H1 (cell line): ENCODE results near the gene GSKIP. TPM values are rescaled to one million over a fixed set of nuclear protein-coding genes. Genes with fewer than 3 reads are reported as not detected.

ENCODE experiments used
- CTCF ChIA-PET: fragments of 300-600 bp; sonication (Branson Sonifier 250); formaldehyde crosslinking; loops from one replicate; lab custom pipeline; 2021; ENCODE audit not compliant: partially characterized antibody; lab: Charles Lee
- POLR2A ChIA-PET: fragments of 300-600 bp; sonication (Branson Sonifier 250); formaldehyde crosslinking; loops from one replicate; lab custom pipeline; 2021; ENCODE audit warnings: inconsistent platforms; ENCODE audit not compliant: partially characterized antibody; lab: Charles Lee
- DNase-seq, 2 experiments: peaks; one replicate each; pipeline versions ENCODE4 v3.0.0 to v3.0.0-alpha.2; 2010 to 2022; ENCODE audit warnings: low spot score in 2 of 2, low read depth in 1 of 2, mixed read lengths in 1 of 2
- FAIRE-seq: peaks from 2 replicates; lab custom pipeline; 2011; peaks lifted over from hg19 to GRCh38; lab: Jason Lieb, UNC
- H2AFZ ChIP-seq: 2 replicates; pipeline ENCODE4 v1.8.1; 2012; ENCODE audit warnings: low read length, inconsistent platforms
- H2AK5ac ChIP-seq: 2 replicates; pipeline ENCODE4 v1.6.1; 2013; ENCODE audit warnings: low read depth, low read length
- H2BK120ac ChIP-seq: replicated peaks from 2 replicates; pipeline ENCODE3; 2013; ENCODE audit warnings: low read depth, low read length, inconsistent platforms
- H2BK12ac ChIP-seq: 2 replicates; pipeline ENCODE4 v1.6.1; 2013; ENCODE audit warnings: low read depth, low read length
- H2BK15ac ChIP-seq: 2 replicates; pipeline ENCODE4 v1.6.1; 2013; ENCODE audit warnings: low read length
- H2BK20ac ChIP-seq: 2 replicates; pipeline ENCODE4 v1.6.1; 2013; ENCODE audit warnings: low read length
- H2BK5ac ChIP-seq: 2 replicates; pipeline ENCODE4 v1.6.1; 2013; ENCODE audit warnings: low read depth, low read length
- H3K14ac ChIP-seq: 2 replicates; pipeline ENCODE4 v1.6.1; 2013; ENCODE audit warnings: inconsistent platforms; ENCODE audit not compliant: insufficient read length
- H3K18ac ChIP-seq: 2 replicates; pipeline ENCODE4 v1.6.1; 2013; ENCODE audit warnings: low read length; ENCODE audit errors: extremely low read depth
- H3K23ac ChIP-seq: 2 replicates; pipeline ENCODE4 v1.6.1; 2013; ENCODE audit warnings: inconsistent platforms; ENCODE audit not compliant: insufficient read length
- H3K23me2 ChIP-seq: 2 replicates; pipeline ENCODE4 v1.6.1; 2013; ENCODE audit warnings: low read depth, low read length
- H3K27ac ChIP-seq: 2 replicates; pipeline ENCODE4 v1.6.1; 2011; ENCODE audit warnings: low read depth, low read length, inconsistent platforms
- H3K27me3 ChIP-seq, 4 experiments: replicated peaks in 1 of 4; 1 replicate in 1 of 4; 2 replicates in 3 of 4; pipeline versions ENCODE4 v1.6.1 to v1.8.1; 2011 to 2013; ENCODE audit warnings: low read length in 3 of 4, mild to moderate bottlenecking in 3 of 4, inconsistent platforms in 2 of 4, mixed read lengths in 2 of 4, moderate library complexity in 1 of 4; ENCODE audit not compliant: control insufficient read depth in 3 of 4, insufficient read depth in 3 of 4; ENCODE audit errors: extremely low read depth in 1 of 4
- H3K36me3 ChIP-seq, 4 experiments: 2 replicates each; pipeline versions ENCODE4 v1.6.1 to v1.8.1; 2011 to 2013; ENCODE audit warnings: mild to moderate bottlenecking in 4 of 4, low read length in 3 of 4, moderate library complexity in 2 of 4, control low read depth in 1 of 4, inconsistent platforms in 1 of 4; ENCODE audit not compliant: insufficient read depth in 4 of 4, control insufficient read depth in 2 of 4
- H3K4ac ChIP-seq: replicated peaks from 2 replicates; pipeline ENCODE3; 2013; ENCODE audit warnings: low read length, low read depth, mixed read lengths, inconsistent platforms; ENCODE audit not compliant: insufficient read length
- H3K4me1 ChIP-seq, 4 experiments: replicated peaks in 1 of 4; 1 replicate in 1 of 4; 2 replicates in 3 of 4; pipeline versions ENCODE4 v1.6.1 to v1.8.1; 2011 to 2013; ENCODE audit warnings: low read length in 3 of 4, inconsistent platforms in 2 of 4, mixed read lengths in 1 of 4; ENCODE audit not compliant: insufficient read depth in 4 of 4, control insufficient read depth in 3 of 4
- H3K4me2 ChIP-seq, 2 experiments: 2 replicates each; pipeline versions ENCODE4 v1.6.1 to v1.8.1; 2011 to 2013; ENCODE audit warnings: low read depth in 2 of 2, low read length in 2 of 2, control low read depth in 1 of 2, inconsistent platforms in 1 of 2, mild to moderate bottlenecking in 1 of 2; ENCODE audit not compliant: insufficient read depth in 1 of 2
- H3K4me3 ChIP-seq, 4 experiments: fragments of 200-600, 300-600 bp in 1 of 4; sonication (generic), shearing (Covaris generic), sonication (Bioruptor Twin) in 1 of 4; 2 replicates each; pipeline versions ENCODE4 v1.5.1 to v1.8.1; 2011 to 2016; ENCODE audit warnings: low read length in 4 of 4, low read depth in 3 of 4, control low read depth in 2 of 4, inconsistent platforms in 2 of 4, mild to moderate bottlenecking in 2 of 4, mixed read lengths in 1 of 4, moderate library complexity in 1 of 4; ENCODE audit not compliant: insufficient read depth in 2 of 4; ENCODE audit errors: extremely low read depth in 1 of 4
- H3K56ac ChIP-seq: replicated peaks from 2 replicates; pipeline ENCODE3; 2013; ENCODE audit warnings: low read depth, mild to moderate bottlenecking, mixed read lengths, low read length, inconsistent platforms; ENCODE audit not compliant: insufficient read length
- H3K79me1 ChIP-seq: 2 replicates; pipeline ENCODE4 v1.6.1; 2013; ENCODE audit warnings: low read depth, low read length, control low read depth
- H3K79me2 ChIP-seq, 2 experiments: 2 replicates each; pipeline versions ENCODE4 v1.6.1 to v1.8.1; 2012 to 2013; ENCODE audit warnings: low read length in 2 of 2, mild to moderate bottlenecking in 2 of 2, inconsistent platforms in 1 of 2; ENCODE audit not compliant: insufficient read depth in 2 of 2, control insufficient read depth in 1 of 2
- H3K9ac ChIP-seq, 4 experiments: replicated peaks in 1 of 4; 1 replicate in 1 of 4; 2 replicates in 3 of 4; pipeline versions ENCODE4 v1.6.1 to v1.8.1; 2011 to 2013; ENCODE audit warnings: low read depth in 3 of 4, low read length in 3 of 4, control low read depth in 2 of 4, mild to moderate bottlenecking in 2 of 4, moderate library complexity in 2 of 4, inconsistent platforms in 1 of 4; ENCODE audit errors: extremely low read depth in 1 of 4
- H3K9me3 ChIP-seq, 2 experiments: 2 replicates each; pipeline versions ENCODE4 v1.6.1 to v1.8.1; 2012 to 2013; ENCODE audit warnings: mild to moderate bottlenecking in 2 of 2, moderate library complexity in 2 of 2, control low read depth in 1 of 2, inconsistent platforms in 1 of 2, low read depth in 1 of 2, low read length in 1 of 2, mixed read lengths in 1 of 2; ENCODE audit not compliant: insufficient read depth in 2 of 2
- H4K20me1 ChIP-seq, 2 experiments: replicated peaks in 1 of 2; 2 replicates each; pipeline versions ENCODE3 to v1.8.1; 2011 to 2013; ENCODE audit warnings: inconsistent platforms in 2 of 2, low read length in 2 of 2, mild to moderate bottlenecking in 1 of 2; ENCODE audit not compliant: insufficient read depth in 2 of 2, control insufficient read depth in 1 of 2
- H4K5ac ChIP-seq: 2 replicates; pipeline ENCODE4 v1.6.1; 2013; ENCODE audit warnings: low read length, low read depth, mixed read lengths, inconsistent platforms; ENCODE audit not compliant: insufficient read length
- H4K8ac ChIP-seq: 2 replicates; pipeline ENCODE4 v1.8.0; 2013; ENCODE audit warnings: mild to moderate bottlenecking, moderate library complexity, low read length, inconsistent platforms; ENCODE audit not compliant: insufficient read depth; ENCODE audit errors: extremely low read depth
- H4K91ac ChIP-seq: replicated peaks from 2 replicates; pipeline ENCODE3; 2013; ENCODE audit warnings: low read length, mixed read lengths, inconsistent platforms; ENCODE audit not compliant: insufficient read length
- CBX8 ChIP-seq: fragments of 300-800, 300-1000 bp; sonication (generic); IDR thresholded peaks from 2 replicates; pipeline ENCODE4 v1.7.1; 2016; ENCODE audit warnings: low read depth, low read length, borderline replicate concordance
- CTBP2 ChIP-seq: IDR thresholded peaks from 2 replicates; pipeline ENCODE4 v1.7.0; 2011; ENCODE audit warnings: borderline replicate concordance, mild to moderate bottlenecking, moderate library complexity, mixed read lengths, low read length; ENCODE audit not compliant: insufficient read depth, insufficient read length
- EGR1 ChIP-seq: IDR thresholded peaks from 2 replicates; pipeline ENCODE4 v1.6.1; 2011; ENCODE audit warnings: low read depth, low read length, borderline replicate concordance
- EP300 ChIP-seq, 2 experiments: IDR thresholded peaks; 1 replicate in 1 of 2; 2 replicates in 1 of 2; pipeline ENCODE4 v1.6.1; 2011 to 2012; ENCODE audit warnings: low read depth in 2 of 2, low read length in 2 of 2, mild to moderate bottlenecking in 2 of 2, borderline replicate concordance in 1 of 2, inconsistent platforms in 1 of 2, moderate library complexity in 1 of 2
- SUZ12 ChIP-seq: fragments of 200-600 bp; sonication (generic); IDR thresholded peaks from 2 replicates; pipeline ENCODE4 v1.6.1; 2012; ENCODE audit warnings: mild to moderate bottlenecking, inconsistent platforms, low read length, moderate library complexity, mixed read lengths
- WGBS, 2 experiments: shearing (Covaris generic) in 1 of 2; methylation state at CpG; one replicate each; pipeline versions ENCODE4 v1.1.6 to v1.1.7; 2013 to 2015; ENCODE audit warnings: low lambda C conversion rate in 2 of 2, mixed read lengths in 2 of 2, inconsistent platforms in 1 of 2, low coverage in 1 of 2, missing lambda C conversion rate in 1 of 2; ENCODE audit not compliant: insufficient replicate concordance in 2 of 2, insufficient coverage in 1 of 2, insufficient read length in 1 of 2; ENCODE audit errors: extremely low coverage in 1 of 2, missing lambda C conversion rate in 1 of 2; 5-methylcytosine and 5-hydroxymethylcytosine counted together
- polyA plus RNA-seq, 7 experiments: library from polyadenylated mRNA; depleted of rRNA in 3 of 7; stranded (reverse) in 5 of 7; unstranded in 2 of 7; fragments of >200 nt in 5 of 7; fragments of 200-250 nt in 2 of 7; gene quantifications; 1 replicate in 5 of 7; 2 replicates in 1 of 7; 4 replicates in 1 of 7; pipeline versions ENCODE4 v1.2.1 to v1.2.3, GENCODE V29; 2011 to 2013; ENCODE audit warnings: missing spikeins in 2 of 7, mixed read lengths in 2 of 7
- total RNA-seq: library from RNA; stranded (reverse); fragmentation: NEBNext Ultra II Directional; extraction: Animal tissue kit (Norgen Biotek cat#: 25700); gene quantifications from 2 replicates; pipeline ENCODE4 v1.2.1, GENCODE V29; 2021

The GSKIP gene
- total and polyA plus RNA-seq, 2 of the 8 experiments (the other 6 are each of a cell fraction or from before 2014, with no cell fraction given), result 20.3 to 37.1 TPM

- Histone ChIP-seq H3K4ac (no peak overlapping the region), H2BK120ac (no peak overlapping the region), H2BK15ac (no peak overlapping the region), H2AK5ac (no peak overlapping the region), H3K79me2 (peaks cover 2 to 73% of the 10 kb centered on the region in 2 experiments; a peak in 3 of 4 replicates), H3K56ac (no peak overlapping the region), H3K23ac (no peak overlapping the region), H3K23me2 (no peaks in the 10 kb centered on the region), H2AFZ (no peak overlapping the region), H2BK20ac (no peak overlapping the region), H3K4me1 (peaks cover 0 to 2% (median 0%) of the 10 kb centered on the region in 4 experiments; a peak in 2 of 7 replicates), H2BK5ac (no peak overlapping the region), H3K4me2 (no peak overlapping the region), H3K36me3 (peaks cover 0 to 3% (median 2%) of the 10 kb centered on the region in 4 experiments; a peak in 2 of 8 replicates), H3K27ac (no peak overlapping the region), H3K79me1 (peaks cover 6% of the 10 kb centered on the region; the same call in 1 of the 2 replicates), H4K20me1 (peaks cover 0 to 5% of the 10 kb centered on the region in 2 experiments), H4K8ac (no peak overlapping the region), H3K18ac (no peak overlapping the region), H3K9me3 (peaks cover 0 to 8% of the 10 kb centered on the region in 2 experiments; a peak in 2 of 4 replicates), H3K14ac (no peak overlapping the region), H4K5ac (no peak overlapping the region), H3K9ac (no peak overlapping the region), H2BK12ac (no peak overlapping the region), H3K27me3 (no peaks in the 10 kb centered on the region), H3K4me3 (no peak overlapping the region), H4K91ac (no peak overlapping the region)
- no peak for FAIRE-seq
- WGBS, 2 experiments, result 90% methylated on average over 5 of the region's 5 CpGs; no CpG with 5 or more reads in 1 of the 2 experiments
- DNase-seq, result no peak
- POLR2A ChIA-PET, result interaction anchor here (1.3 kb wide), 1 partner anchor 13 kb away, joined by 3 read pairs; no protein-coding TSS in a partner anchor
- CTCF ChIA-PET, result no interaction called here
- no peak for TF ChIP-seq EP300 (IDR thresholded peaks at IDR 0.05; ENCODE audit: borderline replicate concordance in 1 of 2, low read depth in 2 of 2, low read length in 2 of 2)
- TF ChIP-seq CTBP2, result no peak
- no peak for TF ChIP-seq CBX8
- TF ChIP-seq SUZ12, result no peak
- no peak for TF ChIP-seq EGR1
Observed at GRCh38 chr14:96370528-96370927, 7.2 kb downstream of the GSKIP start.
